GM12891 (cell line): ENCODE results near the gene TTC38.
A peak's percentile ranks its signal among the peaks of the same experiment; 100 is the strongest.

ENCODE experiments used
- DNase-seq: peaks from one replicate; pipeline ENCODE4 v3.0.0; 2011; ENCODE audit warnings: low spot score; ENCODE audit not compliant: insufficient read length
- FAIRE-seq: peaks from 2 replicates; lab custom pipeline; 2011; peaks lifted over from hg19 to GRCh38; lab: Jason Lieb, UNC
- PAX5 ChIP-seq: IDR thresholded peaks from 2 replicates; pipeline ENCODE4 v1.6.1; 2011; ENCODE audit warnings: low read length, moderate library complexity, mild to moderate bottlenecking; ENCODE audit not compliant: insufficient read depth, severe bottlenecking
- POLR2A ChIP-seq: IDR thresholded peaks from 2 replicates; pipeline ENCODE4 v1.6.1; 2011; ENCODE audit warnings: low read depth, low read length, control low read depth
- POLR2AphosphoS5 ChIP-seq: IDR thresholded peaks from 2 replicates; pipeline ENCODE4 v1.6.1; 2011; ENCODE audit warnings: low read depth, low read length, control low read depth
- POU2F2 ChIP-seq: IDR thresholded peaks from 2 replicates; pipeline ENCODE4 v1.6.1; 2011; ENCODE audit warnings: low read depth, mild to moderate bottlenecking, control low read depth, low read length, moderate library complexity
- SPI1 ChIP-seq: IDR thresholded peaks from 2 replicates; pipeline ENCODE4 v1.6.1; 2011; ENCODE audit warnings: low read depth, low read length, control low read depth
- TAF1 ChIP-seq: IDR thresholded peaks from 2 replicates; pipeline ENCODE4 v1.6.1; 2011; ENCODE audit warnings: low read depth, low read length, control low read depth

The TTC38 gene

GRCh38 chr22:46275455-46276122, 7.8 kb downstream of the TTC38 start:
- no peak for DNase-seq
- TF ChIP-seq POLR2AphosphoS5 (no peak), POU2F2 (no peak), SPI1 (no peak), TAF1 (no peak), POLR2A (no peak), PAX5 (no peak)
- peak; percentile 35 for FAIRE-seq

DNA sequence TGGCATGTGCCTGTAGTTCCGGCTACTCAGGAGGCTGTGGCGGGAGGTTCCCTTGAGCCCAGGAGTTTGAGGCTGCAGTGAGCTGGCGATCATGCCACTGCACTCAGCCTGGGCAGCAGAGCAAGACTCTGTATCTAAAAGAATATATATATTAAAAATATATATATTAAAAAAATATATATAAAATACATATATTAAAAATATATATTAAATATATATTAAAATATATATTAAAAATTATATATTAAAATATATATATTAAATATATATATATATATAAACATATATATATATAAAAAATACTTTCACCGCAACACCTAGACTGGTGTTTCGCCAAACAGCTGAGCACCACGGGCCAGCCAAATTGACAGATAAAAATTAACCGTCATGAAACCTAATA, 8.8 kb downstream of the TTC38 start:
- no peak for DNase-seq
- FAIRE-seq: no peak
- no peak for TF ChIP-seq TAF1
- no peak for TF ChIP-seq SPI1
- TF ChIP-seq POLR2A: no peak
- TF ChIP-seq POLR2AphosphoS5: no peak
- no peak for TF ChIP-seq POU2F2
- no peak for TF ChIP-seq PAX5

- TF ChIP-seq SPI1: no peak
- TF ChIP-seq POU2F2: no peak
- TF ChIP-seq POLR2A: no peak
- no peak for TF ChIP-seq TAF1
- TF ChIP-seq PAX5: no peak
- no peak for TF ChIP-seq POLR2AphosphoS5
- FAIRE-seq: no peak
- DNase-seq: no peak
These were observed 11.1 kb downstream of the TTC38 start for GRCh38 chr22:46278656-46279645.

DNA sequence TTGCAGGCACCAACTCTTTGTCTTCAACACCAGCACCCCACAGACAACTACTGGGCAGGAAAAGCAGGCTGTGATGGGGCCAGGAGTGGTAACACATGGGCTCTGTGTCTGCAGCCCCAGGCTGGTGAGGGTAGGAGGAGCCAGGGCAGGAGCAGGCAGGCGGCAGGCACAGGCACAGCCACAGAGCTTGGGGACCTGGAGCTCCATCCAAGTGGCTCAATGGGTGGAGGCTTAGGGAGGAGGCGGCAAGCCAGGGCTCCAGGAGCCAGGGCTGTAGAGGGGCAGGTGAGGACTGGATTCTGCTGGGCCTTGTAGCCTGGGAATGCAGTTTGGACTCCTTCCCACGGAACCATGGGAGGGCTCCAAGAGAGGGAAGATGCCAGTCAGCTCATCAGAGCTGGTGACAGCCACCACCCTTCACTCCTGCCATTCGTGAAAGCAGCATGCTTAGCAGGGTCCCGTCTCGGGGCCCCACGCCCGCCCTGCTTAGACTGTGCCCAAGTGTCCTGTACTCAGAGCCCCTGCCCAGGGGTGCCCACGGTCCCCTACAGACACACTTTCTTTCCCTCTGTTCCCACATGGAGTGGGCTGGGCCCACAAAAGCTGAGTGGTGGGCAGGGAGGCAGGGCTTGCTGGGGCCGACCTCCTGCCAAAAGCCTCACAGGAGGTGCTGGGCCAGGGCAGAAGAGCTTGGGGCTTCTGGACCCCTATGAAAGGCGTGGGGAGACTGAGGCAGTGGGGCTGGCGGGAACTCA, 12.4 kb downstream of the TTC38 start:
- DNase-seq (no peak), FAIRE-seq (no peak)
- no peak for TF ChIP-seq SPI1
- no peak for TF ChIP-seq POLR2AphosphoS5
- TF ChIP-seq PAX5: no peak
- no peak for TF ChIP-seq POU2F2
- no peak for TF ChIP-seq TAF1
- TF ChIP-seq POLR2A: no peak

DNA sequence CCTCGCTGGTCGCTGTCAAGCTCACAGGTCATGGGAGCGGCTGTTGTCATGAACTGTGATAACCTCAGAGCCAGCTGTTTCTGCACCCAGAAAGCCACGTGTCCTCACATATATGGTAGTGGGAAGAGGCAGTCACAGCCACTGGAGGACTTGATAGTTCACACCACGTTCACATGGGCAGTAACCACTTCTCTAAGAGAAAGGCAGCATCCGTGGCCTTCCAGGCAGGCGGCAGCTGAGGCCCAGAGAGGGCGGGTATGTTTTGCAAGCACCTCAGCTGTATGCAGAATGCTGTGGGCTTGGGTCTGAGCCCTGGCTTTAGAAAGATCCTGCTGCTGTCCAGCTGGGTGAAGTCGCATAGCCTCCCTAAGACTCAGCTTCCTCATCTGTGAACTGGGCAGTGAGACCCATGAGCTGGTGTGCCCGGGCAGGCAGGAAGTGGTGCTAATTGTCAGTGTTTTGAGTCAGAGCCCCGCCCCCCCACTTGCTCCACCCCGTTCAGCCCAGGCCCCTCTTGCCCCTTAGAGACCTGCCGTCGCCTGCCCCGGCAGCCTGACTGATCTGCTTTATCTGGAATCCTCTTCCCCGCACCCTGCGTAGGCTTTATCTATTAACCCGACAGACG, 13.3 kb downstream of the TTC38 start:
- no peak for DNase-seq
- no peak for TF ChIP-seq POLR2AphosphoS5
- no peak for TF ChIP-seq POU2F2
- no peak for TF ChIP-seq PAX5
- TF ChIP-seq TAF1: no peak
- TF ChIP-seq POLR2A: no peak
- no peak for TF ChIP-seq SPI1
- no peak for FAIRE-seq

GRCh38 chr22:46281866-46282678, 14.3 kb downstream of the TTC38 start:
- TF ChIP-seq POLR2AphosphoS5: no peak
- no peak for TF ChIP-seq POU2F2
- no peak for TF ChIP-seq POLR2A
- no peak for TF ChIP-seq SPI1
- TF ChIP-seq PAX5: no peak
- no peak for TF ChIP-seq TAF1
- DNase-seq (no peak), FAIRE-seq (no peak)

- FAIRE-seq: no peak
- no peak for TF ChIP-seq POLR2A
- TF ChIP-seq POLR2AphosphoS5: no peak
- TF ChIP-seq TAF1: no peak
- TF ChIP-seq SPI1: no peak
- TF ChIP-seq PAX5: no peak
- no peak for TF ChIP-seq POU2F2
These were observed 18.2 kb downstream of the TTC38 start for GRCh38 chr22:46286006-46286405.

More at GRCh38 chr22:46286006-46286405, 18.2 kb downstream of the TTC38 start:
- no peak for DNase-seq
